Heart left ventricle (tissue), 13 donors: ENCODE results near the gene C6orf15.

Source experiments
- CTCF ChIP-seq, 12 donors: fragments of 200-600 bp; sonication (generic) in 4 of 12; IDR thresholded peaks; one replicate each; pipeline versions ENCODE4 v1.5.0 to v1.8.0; 2018 to 2022; ENCODE audit warnings: antibody characterized with exemption in 12 of 12, mild to moderate bottlenecking in 5 of 12
- POLR2A ChIP-seq, 2 donors: fragments of 450-650 bp; IDR thresholded peaks; one replicate each; pipeline ENCODE4 v1.6.1; 2017; ENCODE audit warnings: antibody characterized with exemption in 2 of 2, mild to moderate bottlenecking in 2 of 2, moderate library complexity in 2 of 2
- donor health status: ischemic (EF 13 %, LVEDD 7.1; RV severe dilation, severe dysfunction).
- donor health status: DM: no; HTN: yes; CAD: no.
- donor health status: DM: no; HTN: no; CAD: no.
- donor health status: ischemic (EF 25% LVEDD 6.9; RV normal size, moderate dysfunction).
- donor health status: ischemic (EF 25% LVEDD 5.7; RV mildly dilated, moderate dysfunction).
- donor health status: ischemic (EF 35%, LVEDD 5.7; RV mildly dilated, moderate dysfunction).
- donor health status: nonischemic (EF 11% LVEDD 7.7; RV severe dilation, severe dysfunction).
- donor health status: DM: yes; HTN: yes; CAD: no.
- donor health status: PGD.
- donor health status: ischemic (EF 29% LVEDD 5.4; RV normal size, mild dysfunction).
- donor health status: nonischemic (EF 23%, LVEDD 6.1; RV moderate dilation, normal function).

GRCh38 chr6:31121131-31121790, 8.9 kb upstream of the C6orf15 start:
- TF ChIP-seq CTCF (IDR thresholded peaks at IDR 0.05) (no peak), POLR2A (IDR thresholded peaks at IDR 0.05) (no peak)
